RWPE2 (cell line): ENCODE data around the gene OSGIN1.

Experiments used
- ATAC-seq: fragments of 200-7000 bp; cut with Tn5 transposase; 3 replicates; pipeline ENCODE4 v1.9.1; 2021; ENCODE audit warnings: low read depth
- DNase-seq: peaks from one replicate; pipeline ENCODE4 v3.0.0-alpha.2; 2020; ENCODE audit warnings: low spot score
- H3K27ac ChIP-seq: fragments of 450-650 bp; 2 replicates; pipeline ENCODE4 v1.5.1; 2017; ENCODE audit warnings: mild to moderate bottlenecking; ENCODE audit not compliant: poor library complexity, severe bottlenecking
- H3K27me3 ChIP-seq: fragments of 250-450 bp; sonication (Bioruptor Pico); 2 replicates; pipeline ENCODE4 v1.5.1; 2021; ENCODE audit warnings: mild to moderate bottlenecking, moderate library complexity; ENCODE audit not compliant: insufficient read depth, poor library complexity, severe bottlenecking
- H3K36me3 ChIP-seq: fragments of 250-450 bp; sonication (Bioruptor Pico); 2 replicates; pipeline ENCODE4 v1.5.1; 2020; ENCODE audit warnings: low read depth, mild to moderate bottlenecking, moderate library complexity
- H3K4me1 ChIP-seq: fragments of 250-450 bp; sonication (Bioruptor Pico); 2 replicates; pipeline ENCODE4 v1.5.1; 2021; ENCODE audit warnings: mild to moderate bottlenecking, moderate library complexity; ENCODE audit not compliant: insufficient read depth, poor library complexity, severe bottlenecking
- H3K4me3 ChIP-seq: fragments of 250-450 bp; sonication (Bioruptor Pico); 2 replicates; pipeline ENCODE4 v1.5.1; 2021; ENCODE audit warnings: mild to moderate bottlenecking, moderate library complexity; ENCODE audit not compliant: severe bottlenecking
- H3K9me3 ChIP-seq: fragments of 250-450 bp; sonication (Bioruptor Pico); 2 replicates; pipeline ENCODE4 v1.5.1; 2021; ENCODE audit warnings: mild to moderate bottlenecking, moderate library complexity; ENCODE audit not compliant: severe bottlenecking
- TF ChIP-seq, protein P1 (sequence below): fragments of 450-650 bp; IDR thresholded peaks from one replicate; pipeline ENCODE4 v1.5.1; 2017; ENCODE audit warnings: mild to moderate bottlenecking, moderate library complexity; ENCODE audit not compliant: poor library complexity, severe bottlenecking

The OSGIN1 gene

DNA sequence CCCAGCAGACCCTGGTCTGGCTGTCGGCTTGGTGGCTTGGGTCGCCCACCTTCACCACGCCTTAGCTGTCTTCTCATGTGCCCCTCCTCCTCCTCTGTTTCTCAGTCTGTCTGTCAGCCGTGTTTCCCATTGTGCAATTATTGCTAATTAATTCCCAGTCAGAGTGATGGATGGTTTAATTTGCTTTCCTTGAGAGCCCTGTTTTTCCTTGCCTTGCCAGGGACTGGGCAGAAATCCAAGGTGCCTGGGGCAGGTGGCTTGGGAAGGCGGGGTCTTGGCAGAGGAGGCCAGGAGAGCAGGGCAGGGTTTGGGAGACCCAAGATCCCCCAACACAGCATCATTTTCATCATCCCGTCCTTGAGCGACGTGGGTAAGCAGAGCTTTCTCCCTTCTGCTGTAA is 36.3 kb downstream of the OSGIN1 start:
- TF ChIP-seq, protein P1, sequence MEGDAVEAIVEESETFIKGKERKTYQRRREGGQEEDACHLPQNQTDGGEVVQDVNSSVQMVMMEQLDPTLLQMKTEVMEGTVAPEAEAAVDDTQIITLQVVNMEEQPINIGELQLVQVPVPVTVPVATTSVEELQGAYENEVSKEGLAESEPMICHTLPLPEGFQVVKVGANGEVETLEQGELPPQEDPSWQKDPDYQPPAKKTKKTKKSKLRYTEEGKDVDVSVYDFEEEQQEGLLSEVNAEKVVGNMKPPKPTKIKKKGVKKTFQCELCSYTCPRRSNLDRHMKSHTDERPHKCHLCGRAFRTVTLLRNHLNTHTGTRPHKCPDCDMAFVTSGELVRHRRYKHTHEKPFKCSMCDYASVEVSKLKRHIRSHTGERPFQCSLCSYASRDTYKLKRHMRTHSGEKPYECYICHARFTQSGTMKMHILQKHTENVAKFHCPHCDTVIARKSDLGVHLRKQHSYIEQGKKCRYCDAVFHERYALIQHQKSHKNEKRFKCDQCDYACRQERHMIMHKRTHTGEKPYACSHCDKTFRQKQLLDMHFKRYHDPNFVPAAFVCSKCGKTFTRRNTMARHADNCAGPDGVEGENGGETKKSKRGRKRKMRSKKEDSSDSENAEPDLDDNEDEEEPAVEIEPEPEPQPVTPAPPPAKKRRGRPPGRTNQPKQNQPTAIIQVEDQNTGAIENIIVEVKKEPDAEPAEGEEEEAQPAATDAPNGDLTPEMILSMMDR: no peak
- peaks cover 7% of the 10 kb centered on the region for H3K4me1 ChIP-seq
- H3K36me3 ChIP-seq: no peaks in the 10 kb centered on the region
- H3K27ac ChIP-seq: no peak overlapping the region
- no peaks in the 10 kb centered on the region for H3K9me3 ChIP-seq
- H3K27me3 ChIP-seq: peaks cover 33% of the 10 kb centered on the region
- peak; percentile 10; the same call in 1 of the 3 replicates for ATAC-seq
- no peak for DNase-seq
- no peak overlapping the region for H3K4me3 ChIP-seq

DNA sequence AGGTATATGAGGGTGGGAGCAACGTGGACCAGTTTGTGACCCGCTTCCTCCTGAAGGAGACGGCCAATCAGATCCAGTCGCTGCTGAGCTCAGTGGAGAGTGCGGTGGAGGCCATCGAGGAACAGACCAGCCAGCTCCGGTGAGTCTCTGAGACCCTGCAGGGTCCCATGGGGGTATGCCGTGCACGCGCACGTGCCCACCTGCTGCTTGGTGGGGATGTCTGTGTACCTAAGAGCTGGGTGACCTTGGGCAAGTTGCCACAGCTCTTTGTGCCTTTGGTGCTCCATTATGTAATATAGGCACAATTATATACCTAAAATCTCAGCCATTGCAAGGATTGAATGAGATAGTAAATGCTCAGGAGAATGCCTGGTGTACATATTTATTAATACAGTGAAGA is 37.5 kb downstream of the OSGIN1 start:
- Histone ChIP-seq H3K9me3 (no peaks in the 10 kb centered on the region), H3K4me3 (no peak overlapping the region), H3K4me1 (peaks cover 7% of the 10 kb centered on the region), H3K36me3 (no peaks in the 10 kb centered on the region), H3K27me3 (peaks cover 33% of the 10 kb centered on the region), H3K27ac (no peak overlapping the region)
- no peak for ATAC-seq
- TF ChIP-seq, protein P1: no peak
- no peak for DNase-seq

DNA sequence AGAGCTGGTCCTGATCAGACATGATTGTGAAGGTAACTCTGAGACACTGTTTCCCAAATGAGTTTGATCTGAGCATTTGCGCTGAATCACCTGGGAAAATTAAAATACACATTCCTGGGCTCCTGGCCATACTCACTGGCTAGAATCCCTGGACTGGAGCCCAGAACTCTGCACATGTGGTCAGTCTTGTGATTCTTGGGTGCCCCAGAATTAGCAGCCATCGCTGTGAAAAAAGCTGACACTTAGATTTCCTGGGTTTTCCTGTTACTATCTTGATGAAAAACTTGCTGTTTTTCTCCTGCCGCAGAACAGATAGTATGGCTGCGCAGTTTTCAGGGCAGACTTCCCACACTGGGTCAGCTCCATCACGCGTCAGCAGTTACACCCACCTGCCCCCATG is 39.6 kb downstream of the OSGIN1 start:
- Histone ChIP-seq H3K27me3 (peaks cover 23% of the 10 kb centered on the region), H3K27ac (no peak overlapping the region), H3K9me3 (no peaks in the 10 kb centered on the region), H3K4me1 (peaks cover 7% of the 10 kb centered on the region), H3K36me3 (no peaks in the 10 kb centered on the region), H3K4me3 (no peak overlapping the region)
- TF ChIP-seq, protein P1: no peak
- no peak for DNase-seq
- no peak for ATAC-seq

DNA sequence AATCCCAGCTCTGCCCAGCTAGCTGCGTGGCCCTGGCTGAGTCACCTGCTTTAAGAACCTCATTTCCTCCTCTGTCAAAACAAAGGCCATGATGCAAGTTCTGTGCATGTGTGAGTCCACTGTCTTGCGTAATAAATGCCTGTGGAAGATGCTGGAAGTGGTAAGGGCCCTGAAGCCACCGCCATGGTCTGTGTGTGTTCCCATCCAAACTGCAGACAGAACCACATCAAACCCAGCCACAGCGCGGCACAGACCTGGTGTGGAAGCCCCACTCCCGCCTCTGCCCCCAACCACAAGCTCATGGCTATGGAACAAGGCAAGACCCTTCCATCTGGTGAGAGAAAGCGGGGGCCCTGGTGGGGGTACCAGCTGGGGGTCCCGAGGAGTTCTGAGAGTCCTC is 41.0 kb downstream of the OSGIN1 start:
- H3K27ac ChIP-seq: no peak overlapping the region
- no peaks in the 10 kb centered on the region for H3K36me3 ChIP-seq
- H3K4me1 ChIP-seq: peaks cover 7% of the 10 kb centered on the region
- no peak overlapping the region for H3K4me3 ChIP-seq
- TF ChIP-seq, protein P1: no peak
- H3K27me3 ChIP-seq: peaks cover 8% of the 10 kb centered on the region
- ATAC-seq (peak; percentile 80), DNase-seq (no peak)
- H3K9me3 ChIP-seq: no peaks in the 10 kb centered on the region

DNA sequence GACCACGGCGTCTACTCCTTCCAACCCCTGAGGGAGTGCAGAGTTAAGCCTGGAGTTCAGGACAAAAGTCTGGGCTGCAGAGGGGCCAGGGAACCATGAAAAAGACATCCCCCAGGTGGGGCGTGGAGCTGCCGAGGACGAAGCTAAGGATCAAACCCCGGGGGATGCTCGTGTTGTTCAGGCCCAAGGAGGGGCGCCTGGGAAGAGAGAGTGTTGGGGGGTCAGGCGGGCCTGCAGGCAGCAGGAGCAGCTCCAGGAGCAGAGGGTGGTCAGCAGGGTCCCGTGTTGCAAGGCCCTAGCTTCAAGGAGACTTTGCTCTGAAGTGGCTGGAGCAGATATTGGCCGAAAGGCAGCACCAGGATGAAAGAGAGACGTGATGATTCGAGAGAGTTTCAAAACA is 41.7 kb downstream of the OSGIN1 start:
- TF ChIP-seq, protein P1: no peak
- DNase-seq (no peak), ATAC-seq (no peak)
- Histone ChIP-seq H3K27me3 (peaks cover 2% of the 10 kb centered on the region), H3K36me3 (no peaks in the 10 kb centered on the region), H3K27ac (no peak overlapping the region), H3K4me3 (no peak overlapping the region), H3K9me3 (no peaks in the 10 kb centered on the region), H3K4me1 (peaks cover 7% of the 10 kb centered on the region)
